ENCODE data around the gene GPR179. TPM values are rescaled to one million over a fixed set of nuclear protein-coding genes. Genes with fewer than 3 reads are reported as not detected.

The GPR179 gene, protein sequence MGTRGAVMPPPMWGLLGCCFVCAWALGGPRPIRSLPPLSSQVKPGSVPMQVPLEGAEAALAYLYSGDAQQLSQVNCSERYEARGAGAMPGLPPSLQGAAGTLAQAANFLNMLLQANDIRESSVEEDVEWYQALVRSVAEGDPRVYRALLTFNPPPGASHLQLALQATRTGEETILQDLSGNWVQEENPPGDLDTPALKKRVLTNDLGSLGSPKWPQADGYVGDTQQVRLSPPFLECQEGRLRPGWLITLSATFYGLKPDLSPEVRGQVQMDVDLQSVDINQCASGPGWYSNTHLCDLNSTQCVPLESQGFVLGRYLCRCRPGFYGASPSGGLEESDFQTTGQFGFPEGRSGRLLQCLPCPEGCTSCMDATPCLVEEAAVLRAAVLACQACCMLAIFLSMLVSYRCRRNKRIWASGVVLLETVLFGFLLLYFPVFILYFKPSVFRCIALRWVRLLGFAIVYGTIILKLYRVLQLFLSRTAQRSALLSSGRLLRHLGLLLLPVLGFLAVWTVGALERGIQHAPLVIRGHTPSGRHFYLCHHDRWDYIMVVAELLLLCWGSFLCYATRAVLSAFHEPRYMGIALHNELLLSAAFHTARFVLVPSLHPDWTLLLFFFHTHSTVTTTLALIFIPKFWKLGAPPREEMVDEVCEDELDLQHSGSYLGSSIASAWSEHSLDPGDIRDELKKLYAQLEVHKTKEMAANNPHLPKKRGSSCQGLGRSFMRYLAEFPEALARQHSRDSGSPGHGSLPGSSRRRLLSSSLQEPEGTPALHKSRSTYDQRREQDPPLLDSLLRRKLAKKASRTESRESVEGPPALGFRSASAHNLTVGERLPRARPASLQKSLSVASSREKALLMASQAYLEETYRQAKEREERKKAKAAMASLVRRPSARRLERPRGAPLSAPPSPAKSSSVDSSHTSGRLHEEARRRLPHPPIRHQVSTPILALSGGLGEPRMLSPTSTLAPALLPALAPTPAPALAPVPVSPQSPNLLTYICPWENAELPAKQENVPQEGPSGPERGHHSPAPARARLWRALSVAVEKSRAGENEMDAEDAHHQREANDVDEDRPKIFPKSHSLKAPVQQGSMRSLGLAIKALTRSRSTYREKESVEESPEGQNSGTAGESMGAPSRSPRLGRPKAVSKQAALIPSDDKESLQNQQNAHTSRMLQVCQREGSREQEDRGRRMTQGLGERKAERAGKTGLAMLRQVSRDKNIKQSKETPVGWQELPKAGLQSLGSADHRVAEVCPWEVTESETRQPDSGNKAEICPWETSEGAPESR (N-terminal part only)
- total RNA-seq: under 0.01 TPM in 1 of 2 replicates, not detected in the other

GRCh38 chr17:38343608-38344419 lies at the start of gene GPR179:
Gene GPR179, minus strand, starts transcription at chr17:38343956. Its CDS starts 167 bp downstream, at chr17:38343789.
- no peak for DNase-seq (ENCODE audit: low read depth)

- no peak for DNase-seq (ENCODE audit: low read depth)
Measured at GRCh38 chr17:38379448-38379847, 35.7 kb upstream of the GPR179 start.

DNA sequence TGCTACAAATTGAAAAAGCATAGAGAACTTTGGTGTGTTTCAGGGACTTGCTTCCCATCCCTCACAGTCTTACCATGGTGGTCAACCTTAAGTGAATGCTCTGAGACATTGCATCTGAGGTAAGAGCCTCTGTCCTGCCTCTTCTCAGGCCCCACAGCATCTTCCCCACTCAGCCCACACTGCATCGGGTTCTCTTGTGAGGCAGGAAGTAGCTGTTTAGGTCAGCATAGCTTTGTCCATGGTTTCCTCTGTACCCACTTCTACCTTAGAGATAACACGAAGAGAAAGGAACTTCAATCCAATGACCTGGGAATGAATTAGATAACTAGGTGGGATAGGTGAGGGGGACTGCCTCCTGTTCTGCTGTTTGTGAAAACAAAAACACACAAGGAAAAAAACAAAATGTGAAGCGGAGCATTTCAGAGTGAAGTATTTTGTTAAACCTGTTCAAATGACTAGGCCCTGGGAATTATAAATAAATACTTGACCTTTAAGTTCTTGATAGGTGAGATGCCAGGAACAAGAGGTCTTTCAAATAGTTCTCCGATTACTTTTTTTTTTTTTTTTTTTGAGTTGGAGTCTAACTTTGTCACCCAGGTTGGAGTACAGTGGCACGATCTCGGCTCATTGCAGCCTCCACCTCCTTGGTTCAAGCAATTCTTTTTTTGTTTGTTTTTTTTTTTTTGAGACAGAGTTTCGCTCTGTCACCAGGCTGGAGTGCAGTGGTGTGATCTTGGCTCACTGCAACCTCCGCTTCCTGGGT lies 25.5 kb upstream of the GPR179 start:
- DNase-seq (ENCODE audit: low read depth): no peak

GRCh38 chr17:38364741-38365140 lies 21.0 kb upstream of the GPR179 start:
- DNase-seq (ENCODE audit: low read depth): no peak

GRCh38 chr17:38363016-38363415 lies 19.3 kb upstream of the GPR179 start:
- no peak for DNase-seq (ENCODE audit: low read depth)

DNA sequence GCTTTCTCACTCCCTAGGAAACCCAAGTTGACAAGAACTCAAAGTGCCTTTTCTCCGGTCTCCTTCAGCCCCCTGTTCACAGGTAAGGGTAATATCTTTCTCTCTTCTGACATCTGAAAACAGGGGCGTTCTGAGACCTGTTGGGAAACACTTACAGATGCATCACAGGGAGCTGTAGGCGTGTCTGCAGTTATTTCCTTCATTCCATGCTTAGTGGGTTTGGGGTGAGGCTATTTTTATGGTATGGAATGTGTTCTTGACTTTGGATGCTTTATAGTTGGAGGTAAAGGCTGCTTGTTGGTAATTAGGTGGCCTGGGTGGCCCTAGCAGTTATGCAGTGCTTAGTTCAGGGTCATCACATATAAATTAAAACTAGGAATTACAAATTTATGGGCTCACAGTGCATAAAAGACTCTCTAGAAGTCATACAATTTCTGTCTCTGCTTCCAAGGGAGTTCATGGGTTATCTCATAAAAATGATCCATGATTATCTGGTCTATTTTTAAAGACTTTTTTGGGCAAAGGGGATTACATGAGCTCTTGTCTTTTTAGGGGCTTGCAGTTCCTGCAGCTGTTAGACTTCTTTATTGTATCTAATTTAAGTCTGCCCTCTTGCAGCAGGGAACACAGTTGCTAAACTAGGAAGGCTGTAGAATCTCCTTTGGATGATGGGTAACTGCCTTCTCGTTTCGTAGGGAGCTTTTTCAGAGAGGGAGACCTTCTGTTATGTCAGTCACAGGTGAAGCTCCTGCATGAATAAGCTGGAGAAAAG lies 18.1 kb upstream of the GPR179 start:
- DNase-seq (ENCODE audit: low read depth): peak; percentile 24

GRCh38 chr17:38358586-38359513 lies 15.1 kb upstream of the GPR179 start:
- no peak for DNase-seq (ENCODE audit: low read depth)

DNA sequence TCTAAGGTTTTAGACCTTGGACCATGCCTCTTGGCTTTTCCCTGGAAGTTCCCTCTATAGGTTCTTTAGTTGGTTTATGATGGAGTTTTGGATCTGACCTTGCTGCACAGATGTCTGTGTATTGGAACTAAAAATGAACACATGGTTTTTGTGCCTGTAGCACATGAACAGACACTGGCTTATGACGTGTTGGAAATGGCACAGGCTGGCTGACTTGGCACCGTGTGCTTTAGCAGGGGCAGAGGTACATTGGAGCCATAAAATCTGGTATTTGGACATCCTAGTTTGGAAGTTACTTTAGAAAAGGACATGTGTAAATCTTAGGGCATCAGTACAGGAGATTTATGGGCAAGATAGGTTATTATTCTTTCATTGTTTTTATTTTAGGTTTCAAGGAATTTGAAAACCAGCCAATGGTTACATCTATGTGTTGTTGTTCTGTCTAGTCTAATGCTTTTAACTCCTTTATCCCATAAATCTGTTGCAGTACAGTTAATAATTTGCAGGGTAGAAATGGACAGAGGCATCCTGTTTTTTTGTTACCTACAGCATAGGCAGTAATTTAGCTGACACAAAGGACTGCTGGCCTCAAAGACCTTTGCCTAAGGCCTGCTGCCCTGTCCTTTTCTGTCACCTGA lies 13.8 kb upstream of the GPR179 start:
- peak; percentile 40 for DNase-seq (ENCODE audit: low read depth)

DNA sequence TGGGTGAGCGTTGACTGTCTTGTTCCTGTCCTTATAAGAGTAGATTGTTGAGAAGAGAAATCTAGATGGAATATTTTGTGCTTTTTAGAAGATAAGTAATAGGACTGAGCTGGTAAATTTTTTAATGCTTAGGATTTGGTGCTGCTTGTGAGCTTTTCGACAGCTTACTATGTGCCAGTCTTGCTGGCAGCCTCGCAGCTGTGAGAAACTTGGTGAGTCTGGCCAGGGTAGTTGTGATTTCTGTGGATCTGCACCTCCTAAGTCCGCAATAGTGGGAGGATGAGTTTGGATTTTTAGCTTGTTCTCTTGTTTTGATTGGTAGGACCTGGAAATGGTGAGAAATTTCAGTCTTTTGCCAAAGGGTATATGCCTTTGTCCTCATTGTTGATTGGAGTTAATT lies 11.5 kb upstream of the GPR179 start:
- DNase-seq (ENCODE audit: low read depth): no peak

GRCh38 chr17:38354466-38354865 lies 10.7 kb upstream of the GPR179 start:
- DNase-seq (ENCODE audit: low read depth): no peak

- no peak for DNase-seq (ENCODE audit: low read depth)
Measured at GRCh38 chr17:38353668-38354067, 9.9 kb upstream of the GPR179 start.

DNA sequence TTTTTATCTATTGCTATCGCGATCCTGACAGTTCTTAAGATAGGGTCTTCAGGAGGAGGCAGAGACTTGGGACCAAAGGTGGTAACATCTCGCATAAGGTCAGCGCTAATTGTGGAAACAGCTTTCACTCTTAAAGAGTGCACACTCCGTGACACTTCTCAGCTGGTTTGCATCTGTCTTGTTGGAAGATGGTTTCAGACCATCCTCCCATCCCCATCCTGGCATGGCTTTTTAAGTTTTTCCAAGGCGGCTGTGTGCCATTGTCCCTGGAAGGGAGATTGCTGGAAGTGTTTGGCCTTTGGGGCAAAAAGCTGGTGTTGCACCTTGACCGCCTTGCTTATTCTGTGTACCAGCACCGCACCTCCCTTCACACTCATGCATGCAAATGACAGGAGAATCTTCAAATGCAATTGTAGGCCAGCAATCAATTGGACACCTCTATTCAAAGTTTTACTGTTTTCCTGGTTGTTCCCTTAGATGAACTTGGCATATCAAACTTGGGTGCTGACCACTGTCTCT lies 9.4 kb upstream of the GPR179 start:
- DNase-seq (ENCODE audit: low read depth): no peak

GRCh38 chr17:38352245-38353085 lies 8.7 kb upstream of the GPR179 start:
- no peak for DNase-seq (ENCODE audit: low read depth)

GRCh38 chr17:38351412-38352222 lies 7.9 kb upstream of the GPR179 start, which contains the start of gene SOCS7:
Gene SOCS7, plus strand, starts transcription at chr17:38351844. Its CDS starts 209 bp downstream, at chr17:38352053.
- peak; percentile 59 for DNase-seq (ENCODE audit: low read depth)

DNA sequence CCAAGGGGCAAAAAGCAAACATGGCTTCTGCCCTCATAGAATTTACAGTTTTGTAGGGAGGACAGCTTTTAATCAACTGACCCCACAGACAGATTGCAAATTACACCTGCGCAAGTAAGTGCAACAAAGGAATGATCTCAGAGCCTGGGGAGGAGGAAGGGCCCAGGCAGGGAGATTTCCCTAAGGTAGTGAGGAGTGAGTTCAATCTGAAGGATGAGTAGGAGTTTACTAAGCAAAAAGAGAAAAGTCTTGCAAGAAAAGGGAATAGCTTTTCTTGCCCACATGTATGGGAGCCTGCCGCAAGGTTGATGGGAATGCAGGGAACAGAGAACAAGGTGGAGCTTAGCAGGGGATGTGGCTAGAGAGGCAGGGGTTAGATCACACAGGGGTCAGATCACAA lies 6.3 kb upstream of the GPR179 start:
- no peak for DNase-seq (ENCODE audit: low read depth)

All from renal cortical epithelial cell (primary cell).